ENCODE data around the gene CTNNA3.

- no peak for TF ChIP-seq CTCF (IDR thresholded peaks at IDR 0.05)
- no peak for TF ChIP-seq POLR2AphosphoS5 (IDR thresholded peaks at IDR 0.05)
Observed at GRCh38 chr10:66680886-66681285, 1015.1 kb downstream of the CTNNA3 start.

Data from upper lobe of left lung (tissue), 4 donors.